Measurements from ENCODE around the gene REEP5. TPM values are rescaled to one million over a fixed set of nuclear protein-coding genes. Genes with fewer than 3 reads are reported as not detected.

Gene REEP5
- total and polyA plus RNA-seq, 2 of the 8 experiments (the other 6 are each of a cell fraction or from before 2014, with no cell fraction given) = 58.3 to 94.3 TPM

GRCh38 chr5:112960863-112961504 is 39.0 kb upstream of the REEP5 start:
- H3K56ac ChIP-seq (replicated peaks; ENCODE audit: insufficient read length, low read depth, low read length) = no peak overlapping the region
- H3K9ac ChIP-seq (replicated peaks in 1 of 4; ENCODE audit: extremely low read depth in 1 of 4, low read depth in 3 of 4, low read length in 3 of 4) = no peak overlapping the region
- no peak overlapping the region for H2BK20ac ChIP-seq (ENCODE audit: low read length)
- H3K79me2 ChIP-seq (ENCODE audit: control insufficient read depth in 1 of 2, insufficient read depth in 2 of 2, low read length in 2 of 2) = no peaks in the 10 kb centered on the region
- WGBS, 2 experiments (ENCODE audit: extremely low coverage in 1 of 2, insufficient coverage in 1 of 2, insufficient read length in 1 of 2, insufficient replicate concordance in 2 of 2, low coverage in 1 of 2, low lambda C conversion rate in 2 of 2, missing lambda C conversion rate in 1 of 2) = 88% methylated on average over 6 of the region's 6 CpGs; no CpG with 5 or more reads in 1 of the 2 experiments
- H3K4me2 ChIP-seq (ENCODE audit: insufficient read depth in 1 of 2, low read depth in 2 of 2, low read length in 2 of 2) = no peak overlapping the region
- no peaks in the 10 kb centered on the region for H3K27me3 ChIP-seq (replicated peaks in 1 of 4; ENCODE audit: control insufficient read depth in 3 of 4, extremely low read depth in 1 of 4, insufficient read depth in 3 of 4, low read length in 3 of 4)
- H3K9me3 ChIP-seq (ENCODE audit: insufficient read depth in 2 of 2, low read depth in 1 of 2, low read length in 1 of 2) = no peaks in the 10 kb centered on the region
- no peak overlapping the region for H3K27ac ChIP-seq (ENCODE audit: low read depth, low read length)
- no peak overlapping the region for H3K4me3 ChIP-seq (ENCODE audit: extremely low read depth in 1 of 4, insufficient read depth in 2 of 4, low read depth in 3 of 4, low read length in 4 of 4)
- no peak for DNase-seq (ENCODE audit: low read depth in 1 of 2, low spot score in 2 of 2)
- H3K23me2 ChIP-seq (ENCODE audit: low read depth, low read length) = peaks cover 2% of the 10 kb centered on the region; the same call in 1 of the 2 replicates
- ChIA-PET CTCF (ENCODE audit: partially characterized antibody) (interaction anchor here (0.9 to 3.6 kb wide), 8 partner anchors 8 to 39 kb away, joined by 3 to 18 read pairs (median 3); partner anchors contain the start of gene REEP5), POLR2A (ENCODE audit: partially characterized antibody) (interaction anchor here (0.8 to 3.5 kb wide), 2 partner anchors 8 to 15 kb away, joined by 3 to 16 read pairs; partner anchors contain the start of gene DCP2)
- H3K4me1 ChIP-seq (replicated peaks in 1 of 4; ENCODE audit: control insufficient read depth in 3 of 4, insufficient read depth in 4 of 4, low read length in 3 of 4) = peaks cover 0 to 6% (median 0%) of the 10 kb centered on the region in 4 experiments; a peak in 2 of 7 replicates
- no peak overlapping the region for H2BK12ac ChIP-seq (ENCODE audit: low read depth, low read length)
- H3K4ac ChIP-seq (replicated peaks; ENCODE audit: insufficient read length, low read depth, low read length) = no peak overlapping the region
- H4K91ac ChIP-seq (replicated peaks; ENCODE audit: insufficient read length, low read length) = no peak overlapping the region
- H2BK120ac ChIP-seq (replicated peaks; ENCODE audit: low read depth, low read length) = no peak overlapping the region
- H2AFZ ChIP-seq (ENCODE audit: low read length) = peak overlapping the region; percentile 73; the same call in 1 of the 2 replicates
- no peaks in the 10 kb centered on the region for H3K79me1 ChIP-seq (ENCODE audit: low read depth, low read length)
- no peak for FAIRE-seq
- H3K14ac ChIP-seq (ENCODE audit: insufficient read length) = no peak overlapping the region
- H3K18ac ChIP-seq (ENCODE audit: extremely low read depth, low read length) = no peak overlapping the region
- no peak overlapping the region for H2AK5ac ChIP-seq (ENCODE audit: low read depth, low read length)
- H4K8ac ChIP-seq (ENCODE audit: extremely low read depth, insufficient read depth, low read length) = no peak overlapping the region
- no peak overlapping the region for H3K23ac ChIP-seq (ENCODE audit: insufficient read length)
- no peak overlapping the region for H2BK5ac ChIP-seq (ENCODE audit: low read depth, low read length)
- no peaks in the 10 kb centered on the region for H4K20me1 ChIP-seq (replicated peaks in 1 of 2; ENCODE audit: control insufficient read depth in 1 of 2, insufficient read depth in 2 of 2, low read length in 2 of 2)
- no peaks in the 10 kb centered on the region for H3K36me3 ChIP-seq (ENCODE audit: control insufficient read depth in 2 of 4, insufficient read depth in 4 of 4, low read length in 3 of 4)
- no peak overlapping the region for H4K5ac ChIP-seq (ENCODE audit: insufficient read length, low read depth, low read length)
- H2BK15ac ChIP-seq (ENCODE audit: low read length) = 0 out of 2 replicates have a peak overlapping the region, but pooled peaks have one; percentile 48
- no peak for TF ChIP-seq EGR1 (IDR thresholded peaks at IDR 0.05; ENCODE audit: borderline replicate concordance, low read depth, low read length)
- no peak for TF ChIP-seq FOSL1 (IDR thresholded peaks at IDR 0.05; ENCODE audit: insufficient read depth, low read depth, low read length)
- TF ChIP-seq TAF1 (IDR thresholded peaks at IDR 0.05; ENCODE audit: low read depth, low read length) = no peak
- no peak for TF ChIP-seq BRCA1 (IDR thresholded peaks at IDR 0.05; ENCODE audit: low read depth, low read length)
- no peak for TF ChIP-seq CBX5 (IDR thresholded peaks at IDR 0.05; ENCODE audit: low read depth, low read length)
- TF ChIP-seq GABPA (IDR thresholded peaks at IDR 0.05; ENCODE audit: borderline replicate concordance, insufficient read depth, low read length) = no peak
- no peak for TF ChIP-seq NRF1 (IDR thresholded peaks at IDR 0.05; ENCODE audit: low read depth, low read length)
- no peak for TF ChIP-seq RNF2 (IDR thresholded peaks at IDR 0.05; ENCODE audit: borderline replicate concordance, low read depth, low read length, missing control alignments, poor library complexity, severe bottlenecking)
- TF ChIP-seq JUND (IDR thresholded peaks at IDR 0.05; ENCODE audit: low read length) = no peak
- TF ChIP-seq TBP (IDR thresholded peaks at IDR 0.05; ENCODE audit: low read depth, low read length) = no peak
- TF ChIP-seq SUZ12 (IDR thresholded peaks at IDR 0.05; ENCODE audit: low read length) = no peak
- TF ChIP-seq HDAC2 (IDR thresholded peaks at IDR 0.05; ENCODE audit: borderline replicate concordance in 1 of 2, low read depth in 2 of 2, low read length in 2 of 2) = no peak
- TF ChIP-seq RFX5 (IDR thresholded peaks at IDR 0.05; ENCODE audit: borderline replicate concordance, low read depth, low read length) = no peak
